Measurements from ENCODE around the gene TP53TG5.

TP53TG5 gene

GRCh38 chr20:45405571-45406259, 27.6 kb upstream of the TP53TG5 start:
- DNase-seq (ENCODE audit: low read depth, low spot score), result no peak

GRCh38 chr20:45404438-45404837, 26.3 kb upstream of the TP53TG5 start:
- no peak for DNase-seq (ENCODE audit: low read depth, low spot score)

GRCh38 chr20:45402946-45403345, 24.8 kb upstream of the TP53TG5 start:
- DNase-seq (ENCODE audit: low read depth, low spot score), result no peak

GRCh38 chr20:45400346-45401031, 22.4 kb upstream of the TP53TG5 start:
- no peak for DNase-seq (ENCODE audit: low read depth, low spot score)

- DNase-seq (ENCODE audit: low read depth, low spot score), result no peak
Measured at GRCh38 chr20:45399018-45399417, 20.9 kb upstream of the TP53TG5 start.

- DNase-seq (ENCODE audit: low read depth, low spot score), result no peak
Measured at GRCh38 chr20:45395114-45395415, 16.9 kb upstream of the TP53TG5 start.

GRCh38 chr20:45394221-45395113, 16.3 kb upstream of the TP53TG5 start:
- DNase-seq (ENCODE audit: low read depth, low spot score), result no peak

GRCh38 chr20:45392733-45393132, 14.6 kb upstream of the TP53TG5 start:
- DNase-seq (ENCODE audit: low read depth, low spot score), result no peak

- no peak for DNase-seq (ENCODE audit: low read depth, low spot score)
Measured at GRCh38 chr20:45391559-45391958, 13.4 kb upstream of the TP53TG5 start.

GRCh38 chr20:45390931-45391330, 12.8 kb upstream of the TP53TG5 start:
- DNase-seq (ENCODE audit: low read depth, low spot score), result no peak

- DNase-seq (ENCODE audit: low read depth, low spot score), result no peak
Measured at GRCh38 chr20:45387274-45387673, 9.1 kb upstream of the TP53TG5 start.

GRCh38 chr20:45377269-45377668, 856 bp downstream of the TP53TG5 start:
- no peak for DNase-seq (ENCODE audit: low read depth, low spot score)

- DNase-seq (ENCODE audit: low read depth, low spot score), result no peak
Measured at GRCh38 chr20:45374966-45375365, 3.2 kb downstream of the TP53TG5 start.

- DNase-seq (ENCODE audit: low read depth, low spot score), result no peak
Measured at GRCh38 chr20:45374101-45374467, 4.0 kb downstream of the TP53TG5 start.

GRCh38 chr20:45373353-45374100, 4.6 kb downstream of the TP53TG5 start:
- DNase-seq (ENCODE audit: low read depth, low spot score), result peak; percentile 92

- no peak for DNase-seq (ENCODE audit: low read depth, low spot score)
Measured at GRCh38 chr20:45372646-45373352, 5.3 kb downstream of the TP53TG5 start.

GRCh38 chr20:45372241-45372640, 5.9 kb downstream of the TP53TG5 start:
- DNase-seq (ENCODE audit: low read depth, low spot score), result no peak

GRCh38 chr20:45370571-45371160, 7.5 kb downstream of the TP53TG5 start:
- no peak for DNase-seq (ENCODE audit: low read depth, low spot score)

- DNase-seq (ENCODE audit: low read depth, low spot score), result no peak
Measured at GRCh38 chr20:45368221-45368980, 9.7 kb downstream of the TP53TG5 start.

- no peak for DNase-seq (ENCODE audit: low read depth, low spot score)
Measured at GRCh38 chr20:45367126-45367525, 11.0 kb downstream of the TP53TG5 start.

All from ELF-1 (cell line).